Stimulated activated CD8-positive, alpha-beta memory T cell treated with anti-CD3 and anti-CD28 coated beads, Interleukin-4, amount 100 ng/mL, for 4 hours (primary cell): Measurements from ENCODE around the gene ZMPSTE24.

Experiments
- DNase-seq, 2 donors: peaks; one replicate each; pipeline ENCODE4 v3.0.0-alpha.2; 2020; ENCODE audit warnings: low read depth in 2 of 2, low spot score in 1 of 2

The ZMPSTE24 gene

GRCh38 chr1:40303051-40303771, 45.2 kb downstream of the ZMPSTE24 start:
- no peak for DNase-seq

GRCh38 chr1:40303790-40304189, 45.8 kb downstream of the ZMPSTE24 start:
- no peak for DNase-seq

GRCh38 chr1:40305451-40305850, 47.4 kb downstream of the ZMPSTE24 start:
- no peak for DNase-seq

DNA sequence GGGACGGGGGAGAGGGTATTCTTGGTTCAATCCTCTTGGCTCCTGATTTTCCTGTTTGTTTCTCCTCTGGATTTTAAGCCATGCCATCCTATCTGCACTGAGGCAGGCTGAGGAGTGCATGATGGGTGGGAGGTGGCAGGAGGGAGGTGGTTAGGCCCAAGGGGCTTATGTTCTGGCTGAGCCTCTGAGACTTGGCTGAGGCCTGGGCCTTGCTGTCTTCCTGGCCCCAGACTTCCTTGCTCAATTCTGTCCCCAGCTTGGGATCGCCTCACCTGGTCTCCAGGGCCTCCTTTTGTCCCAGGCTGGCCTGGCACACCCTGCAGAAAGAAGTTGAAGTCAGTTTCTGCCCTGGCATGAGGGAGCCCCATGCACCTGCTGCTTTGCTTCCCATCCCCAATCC, 47.8 kb downstream of the ZMPSTE24 start:
- DNase-seq: no peak

DNA sequence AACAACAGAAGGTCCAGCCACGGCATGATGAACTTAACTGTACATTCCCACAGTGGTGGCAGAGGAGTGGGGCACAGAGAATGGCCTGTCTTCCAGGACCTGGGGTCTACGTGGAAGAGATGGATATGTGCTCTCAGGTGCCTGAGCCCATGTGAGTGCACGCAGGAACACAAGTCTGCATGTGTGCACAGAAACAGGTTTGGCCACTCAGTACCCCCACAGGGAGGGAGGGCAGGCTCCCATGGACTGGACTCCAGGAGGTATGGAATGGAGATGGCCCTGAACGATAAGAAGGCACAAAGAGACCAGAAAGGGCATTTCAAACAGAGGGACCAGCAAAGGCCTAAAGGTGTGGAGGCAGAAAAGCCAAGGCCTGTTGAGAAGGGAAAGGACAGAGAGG, 48.3 kb downstream of the ZMPSTE24 start:
- DNase-seq: no peak

DNA sequence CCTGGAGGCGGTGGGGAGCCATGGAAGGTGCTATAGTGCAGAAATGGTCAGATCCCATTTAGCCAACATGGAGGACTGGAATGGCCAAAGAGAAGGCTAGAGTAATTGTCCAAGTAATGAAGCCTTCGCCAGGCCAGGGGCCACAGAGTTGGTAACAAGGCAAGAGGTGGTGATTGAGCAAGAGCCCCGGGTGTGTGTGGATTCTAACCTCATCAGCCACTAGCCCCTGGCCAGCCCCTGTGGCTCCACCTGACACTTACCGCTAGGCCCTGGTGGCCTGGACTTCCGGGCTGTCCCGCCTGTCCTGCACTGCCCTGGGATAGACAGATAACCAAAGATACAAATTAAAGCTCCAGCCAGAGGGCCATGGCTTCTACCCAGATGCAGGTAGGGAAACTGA, 49.1 kb downstream of the ZMPSTE24 start:
- DNase-seq: no peak

DNA sequence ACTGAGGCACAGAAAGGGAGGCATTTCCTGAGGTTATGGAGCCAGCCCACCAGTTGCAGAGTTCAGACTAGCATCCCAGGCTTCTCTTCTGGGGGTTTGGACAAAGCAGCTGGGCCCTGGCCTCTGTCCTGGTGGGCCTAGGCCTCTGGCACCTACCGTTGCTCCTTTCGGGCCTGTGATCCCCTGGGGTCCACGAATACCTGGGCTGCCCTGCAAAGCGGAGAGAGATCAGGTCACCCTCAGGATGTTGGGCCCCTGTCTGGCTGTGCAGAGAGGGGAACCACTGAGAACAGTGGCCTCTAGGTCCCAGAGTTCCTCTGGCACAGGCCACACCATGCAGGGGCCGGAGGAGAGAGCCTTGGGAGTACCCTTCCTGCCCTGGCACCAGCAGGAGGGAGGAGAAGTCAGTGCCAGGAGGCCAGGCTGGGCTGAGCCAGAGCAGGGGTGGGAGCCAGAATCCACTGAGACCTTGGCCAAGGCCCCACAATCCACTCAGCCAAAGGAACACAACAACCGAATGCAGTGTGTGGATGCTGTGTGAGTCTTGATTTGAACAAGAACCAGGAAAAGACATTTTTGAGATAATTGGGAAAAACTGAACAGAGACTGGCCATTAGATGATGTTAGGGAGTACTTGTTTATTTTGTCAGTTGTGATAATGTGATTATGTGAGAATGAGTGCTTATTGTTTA, 50.1 kb downstream of the ZMPSTE24 start:
- DNase-seq: no peak

DNA sequence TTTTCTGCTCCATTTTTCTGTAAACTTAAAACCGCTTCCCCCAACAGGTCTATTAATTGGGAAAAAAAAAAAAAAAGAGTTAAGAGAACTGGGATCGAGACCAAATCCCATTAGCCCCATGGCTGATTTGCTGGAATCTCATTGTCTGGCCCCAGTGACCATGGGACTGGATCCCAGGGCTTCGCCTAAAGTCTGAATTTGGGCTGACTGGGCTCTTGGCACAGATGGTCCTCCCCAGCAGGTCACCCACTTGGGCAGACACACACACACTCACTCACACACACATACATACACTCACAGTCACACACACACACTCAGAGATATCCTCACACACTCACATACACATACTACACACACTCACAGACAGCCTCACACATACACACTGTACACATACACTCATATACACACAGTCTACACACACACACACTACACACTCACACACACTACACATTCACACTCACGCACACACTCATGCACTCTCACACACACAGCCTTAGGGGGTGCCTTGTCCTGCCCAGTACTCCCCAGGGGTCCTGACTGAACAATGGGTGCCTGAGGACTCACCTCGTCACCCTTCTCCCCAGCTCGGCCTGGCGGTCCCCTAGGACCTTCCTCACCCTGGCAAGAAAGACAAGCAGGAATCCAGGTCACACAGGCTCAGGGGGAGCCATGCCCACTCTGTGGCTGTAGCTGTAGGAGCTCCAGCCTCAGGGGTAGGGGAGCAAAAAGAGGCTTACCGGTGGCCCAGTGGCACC, 51.5 kb downstream of the ZMPSTE24 start:
- no peak for DNase-seq

- no peak for DNase-seq
Measured at GRCh38 chr1:40310129-40310461, 52.1 kb downstream of the ZMPSTE24 start.

- DNase-seq: no peak
Measured at GRCh38 chr1:40310983-40311642, 53.1 kb downstream of the ZMPSTE24 start.

DNA sequence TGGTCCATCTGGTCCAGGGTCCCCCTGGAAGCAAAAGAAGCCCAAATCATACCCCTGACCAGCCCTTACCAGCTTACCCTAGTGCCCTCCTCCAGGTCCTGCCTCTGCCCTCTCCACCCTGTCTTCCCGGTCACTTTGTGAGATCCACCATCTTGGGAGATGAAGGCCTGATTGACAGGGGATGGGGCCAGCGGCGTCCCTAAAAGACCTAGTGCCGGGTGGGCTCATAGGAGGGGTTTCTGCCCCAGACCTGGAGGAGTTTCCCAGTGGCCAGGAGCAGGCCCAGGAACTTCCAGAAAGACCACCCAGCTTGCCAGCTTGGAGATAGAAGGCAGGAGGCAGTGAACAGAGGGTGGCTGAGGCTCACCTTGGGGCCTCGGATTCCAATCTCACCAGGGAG, 53.7 kb downstream of the ZMPSTE24 start:
- DNase-seq: no peak

DNA sequence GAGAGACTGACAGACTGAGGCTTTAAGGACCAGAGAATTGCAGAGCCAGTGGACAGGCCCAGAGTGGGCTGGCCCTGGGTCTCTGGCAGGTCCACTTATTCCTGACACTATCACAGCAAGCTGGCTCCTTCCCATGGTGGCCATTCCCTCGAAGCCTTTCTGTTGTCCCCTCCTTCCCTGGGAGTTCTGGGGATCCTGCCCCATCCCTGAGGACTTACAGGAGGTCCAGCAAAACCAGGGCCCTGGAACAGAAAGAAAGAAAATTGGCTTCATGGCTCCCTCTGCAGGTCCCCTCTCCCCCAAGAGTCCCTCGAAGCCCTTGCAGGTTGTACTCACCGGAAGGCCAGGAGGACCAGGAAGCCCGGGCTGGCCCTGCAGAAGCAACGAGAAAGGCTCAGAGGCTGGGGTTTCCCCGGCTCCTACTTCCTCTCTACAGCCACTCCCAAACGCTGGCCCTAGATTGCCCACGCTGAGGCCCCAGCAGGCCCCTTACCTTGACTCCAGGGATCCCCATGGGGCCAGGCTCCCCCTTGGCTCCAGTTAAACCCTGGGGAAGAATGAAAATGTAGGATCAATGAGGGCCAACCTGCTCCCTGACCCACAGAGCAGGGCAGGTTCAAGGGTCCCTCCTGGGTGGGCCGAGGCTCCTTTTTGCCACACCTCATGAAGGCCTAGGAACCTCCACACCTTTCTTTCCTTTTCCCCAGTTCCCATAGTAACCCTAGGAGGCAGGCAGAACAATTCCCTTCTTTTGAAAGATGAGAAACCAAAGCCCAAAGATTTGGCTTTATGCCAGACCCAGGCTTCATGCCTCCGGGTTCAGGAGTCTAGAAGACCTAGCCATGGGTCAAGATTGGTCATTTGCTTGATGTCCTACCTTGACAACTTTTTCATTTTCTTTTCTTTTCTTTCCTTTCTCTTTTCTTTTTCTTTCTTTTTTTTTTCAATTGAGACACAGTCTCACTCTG, 54.5 kb downstream of the ZMPSTE24 start:
- DNase-seq: no peak

DNA sequence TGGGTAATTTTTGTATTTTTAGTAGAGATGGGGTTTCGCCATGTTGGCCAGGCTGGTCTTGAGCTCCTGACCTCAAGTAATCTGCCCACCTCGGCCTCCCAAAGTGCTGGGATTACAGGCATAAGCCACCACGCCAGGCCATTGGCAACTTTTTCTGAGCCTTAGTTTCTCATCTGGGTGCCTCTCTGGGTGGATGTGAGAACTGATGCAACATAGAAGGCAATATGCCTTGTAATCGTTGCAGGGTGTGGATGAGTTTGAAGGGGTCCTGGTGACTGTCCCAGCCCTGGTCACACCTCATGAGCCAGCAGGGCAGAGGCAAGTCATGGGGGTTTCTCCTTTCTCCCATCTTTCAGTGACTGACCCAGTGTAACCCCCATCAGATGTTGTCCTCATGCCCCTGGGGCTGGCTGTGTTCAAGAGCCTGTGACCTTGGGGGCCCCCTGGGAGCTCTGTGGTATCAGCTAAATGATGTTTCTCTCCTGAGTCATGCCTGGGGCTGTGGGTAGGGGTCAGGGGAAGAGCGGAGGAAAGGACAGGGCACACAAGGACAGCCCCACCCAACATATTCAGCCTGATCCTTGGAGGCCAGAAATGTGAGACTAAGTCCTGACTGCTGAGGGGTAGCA, 55.4 kb downstream of the ZMPSTE24 start:
- DNase-seq: no peak

DNA sequence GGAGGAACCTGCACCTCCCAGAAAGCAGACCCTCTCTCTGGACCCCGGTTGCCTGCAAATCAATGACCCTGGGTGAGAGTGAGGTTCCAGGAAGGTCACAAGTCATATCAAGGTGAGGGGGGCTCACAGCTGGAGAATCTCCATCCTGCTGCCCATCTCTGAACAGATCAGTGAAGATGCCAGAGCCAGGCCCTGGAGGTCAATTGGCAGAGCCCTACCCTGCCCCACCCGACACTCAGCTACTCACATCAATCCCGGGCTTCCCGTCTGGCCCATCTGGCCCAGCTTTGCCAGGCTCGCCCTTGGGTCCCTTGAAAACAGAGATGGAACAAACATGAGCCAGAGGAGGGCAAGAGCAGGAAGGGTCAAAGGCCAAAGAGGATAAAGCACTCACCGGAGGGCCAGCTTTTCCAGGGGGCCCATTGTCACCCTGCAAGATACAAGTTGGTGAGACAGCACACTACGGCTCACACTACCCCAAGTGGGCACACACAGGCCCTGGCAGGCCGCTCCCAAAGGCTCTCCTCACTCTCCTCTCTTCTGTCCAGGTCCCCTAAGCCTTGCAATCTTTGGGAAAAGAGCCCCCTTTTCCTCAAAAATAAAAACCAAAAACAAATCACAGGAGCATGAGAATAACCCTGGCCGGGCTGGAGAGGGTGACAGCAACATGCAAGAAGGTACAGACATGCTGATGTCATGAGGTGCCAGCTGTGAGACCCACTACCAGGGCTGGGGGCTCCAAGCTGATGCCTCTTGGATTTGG, 56.1 kb downstream of the ZMPSTE24 start:
- DNase-seq: no peak

GRCh38 chr1:40314721-40315238, 56.7 kb downstream of the ZMPSTE24 start:
- no peak for DNase-seq

- DNase-seq: peak; percentile 60 to 66
Measured at GRCh38 chr1:40315239-40315794, 57.3 kb downstream of the ZMPSTE24 start.

DNA sequence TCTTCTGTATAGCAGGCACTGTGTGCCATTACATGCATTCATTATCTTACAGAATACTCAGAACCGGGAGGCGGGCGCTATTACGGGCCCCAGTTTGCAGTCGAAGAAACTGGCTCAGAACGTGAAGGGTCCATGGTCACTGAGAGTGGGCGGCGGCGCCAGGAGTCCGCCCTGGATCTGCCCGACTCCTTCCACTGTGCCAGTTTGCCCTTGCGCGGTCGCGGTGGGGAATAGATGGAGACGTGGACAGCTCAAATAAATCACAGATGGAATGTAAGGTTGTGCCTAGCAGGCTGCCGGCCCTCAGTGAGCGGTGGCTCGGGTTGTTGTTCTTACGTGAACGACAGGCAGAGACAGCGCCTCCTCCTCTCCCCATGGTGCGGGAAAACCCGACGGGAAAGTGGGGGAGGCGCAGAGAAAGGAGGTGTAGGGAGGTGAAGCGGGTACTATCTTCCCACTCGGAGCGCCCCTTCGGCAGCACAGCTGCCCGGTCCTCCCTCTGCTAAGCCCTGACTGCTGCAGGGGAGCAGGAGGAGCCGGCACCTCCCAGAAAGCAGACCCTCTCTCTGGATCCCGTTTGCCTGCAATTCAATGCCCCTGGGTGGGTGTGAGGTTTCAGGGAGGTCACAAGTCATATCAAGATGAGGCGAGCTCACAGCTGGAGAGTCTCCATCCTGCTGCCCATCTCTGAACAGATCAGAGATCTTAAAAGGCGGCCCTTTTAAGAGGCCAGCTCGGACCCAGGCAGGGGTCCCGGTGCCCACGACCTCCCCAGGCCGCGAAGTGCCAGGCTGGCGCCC, 58.0 kb downstream of the ZMPSTE24 start:
- DNase-seq: no peak
